Measurements from ENCODE around the gene PRKCE.

DNA sequence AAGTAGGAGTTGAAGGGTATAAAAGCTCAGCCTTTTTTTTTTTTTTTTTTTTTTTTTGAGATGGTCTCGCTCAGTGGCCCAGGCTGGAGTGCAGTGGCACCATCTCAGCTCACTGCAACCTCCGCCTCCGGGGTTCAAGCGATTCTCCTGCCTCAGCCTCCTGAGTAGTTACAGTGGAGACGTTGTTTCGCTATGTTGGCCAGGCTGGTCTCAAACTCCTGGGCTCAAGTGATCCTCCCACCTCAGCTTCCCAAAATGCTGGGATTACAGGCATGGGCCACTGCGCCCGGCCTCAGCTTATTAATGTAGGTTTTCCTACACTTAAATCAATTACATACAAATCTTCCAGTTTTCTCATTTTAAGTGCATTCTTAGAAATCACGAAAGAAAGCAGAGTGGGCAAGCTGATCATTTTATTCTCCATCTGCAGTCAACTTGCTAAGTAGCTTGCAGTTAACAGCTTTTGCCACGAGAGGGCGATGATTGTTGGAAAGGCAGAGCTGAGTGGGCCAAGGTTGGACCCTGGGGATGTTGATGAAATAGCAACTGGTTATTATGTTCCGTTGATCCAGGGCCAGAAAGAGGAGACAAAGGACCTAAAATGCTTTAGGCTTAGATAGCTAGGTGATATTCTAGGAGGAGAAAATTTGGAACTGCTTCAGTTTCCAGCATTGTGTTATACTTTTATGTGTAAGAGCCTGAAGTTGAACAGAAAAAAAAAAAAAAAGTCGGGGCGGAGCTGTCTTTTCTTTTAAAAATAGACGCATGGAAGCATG lies 411.4 kb downstream of the PRKCE start:
- TF ChIP-seq, protein P1, sequence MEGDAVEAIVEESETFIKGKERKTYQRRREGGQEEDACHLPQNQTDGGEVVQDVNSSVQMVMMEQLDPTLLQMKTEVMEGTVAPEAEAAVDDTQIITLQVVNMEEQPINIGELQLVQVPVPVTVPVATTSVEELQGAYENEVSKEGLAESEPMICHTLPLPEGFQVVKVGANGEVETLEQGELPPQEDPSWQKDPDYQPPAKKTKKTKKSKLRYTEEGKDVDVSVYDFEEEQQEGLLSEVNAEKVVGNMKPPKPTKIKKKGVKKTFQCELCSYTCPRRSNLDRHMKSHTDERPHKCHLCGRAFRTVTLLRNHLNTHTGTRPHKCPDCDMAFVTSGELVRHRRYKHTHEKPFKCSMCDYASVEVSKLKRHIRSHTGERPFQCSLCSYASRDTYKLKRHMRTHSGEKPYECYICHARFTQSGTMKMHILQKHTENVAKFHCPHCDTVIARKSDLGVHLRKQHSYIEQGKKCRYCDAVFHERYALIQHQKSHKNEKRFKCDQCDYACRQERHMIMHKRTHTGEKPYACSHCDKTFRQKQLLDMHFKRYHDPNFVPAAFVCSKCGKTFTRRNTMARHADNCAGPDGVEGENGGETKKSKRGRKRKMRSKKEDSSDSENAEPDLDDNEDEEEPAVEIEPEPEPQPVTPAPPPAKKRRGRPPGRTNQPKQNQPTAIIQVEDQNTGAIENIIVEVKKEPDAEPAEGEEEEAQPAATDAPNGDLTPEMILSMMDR (IDR thresholded peaks at IDR 0.05): peak; percentile 46 to 85 (median 76)
- TF ChIP-seq POLR2A (IDR thresholded peaks at IDR 0.05) (no peak), POLR2AphosphoS5 (IDR thresholded peaks at IDR 0.05) (peak; percentile 62)
